HG02938 (cell line): ENCODE data around the gene WWOX.

ENCODE experiments used
- ATAC-seq: cut with Tn5 transposase; IDR thresholded peaks from one replicate; pipeline ENCODE4 v1.9.1; 2021; ENCODE audit warnings: mild to moderate bottlenecking, moderate library complexity; ENCODE audit not compliant: unreplicated experiment

WWOX gene

DNA sequence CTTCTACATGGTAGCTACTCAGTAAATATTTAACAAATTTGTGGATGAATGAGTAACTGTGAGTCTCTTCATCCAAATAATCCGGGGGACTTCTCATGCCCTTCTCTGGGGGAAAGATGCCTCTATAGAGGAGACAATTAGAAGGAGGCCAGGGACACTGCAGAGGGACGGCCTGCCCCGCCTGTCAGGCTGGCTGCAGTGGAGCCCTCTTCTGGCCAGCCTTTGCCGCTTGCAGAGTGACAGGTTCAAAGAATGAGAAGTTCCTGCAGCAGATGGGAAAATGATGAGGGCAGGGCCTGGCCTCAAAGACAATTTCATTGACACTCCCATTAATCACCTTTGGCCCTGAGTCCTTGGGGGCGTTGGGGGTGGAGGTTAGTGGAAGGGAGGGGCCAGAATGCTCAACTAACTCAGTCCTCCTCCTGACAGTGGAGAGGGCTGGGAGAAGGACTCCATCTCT is 1162.1 kb downstream of the WWOX start:
- no peak for ATAC-seq

DNA sequence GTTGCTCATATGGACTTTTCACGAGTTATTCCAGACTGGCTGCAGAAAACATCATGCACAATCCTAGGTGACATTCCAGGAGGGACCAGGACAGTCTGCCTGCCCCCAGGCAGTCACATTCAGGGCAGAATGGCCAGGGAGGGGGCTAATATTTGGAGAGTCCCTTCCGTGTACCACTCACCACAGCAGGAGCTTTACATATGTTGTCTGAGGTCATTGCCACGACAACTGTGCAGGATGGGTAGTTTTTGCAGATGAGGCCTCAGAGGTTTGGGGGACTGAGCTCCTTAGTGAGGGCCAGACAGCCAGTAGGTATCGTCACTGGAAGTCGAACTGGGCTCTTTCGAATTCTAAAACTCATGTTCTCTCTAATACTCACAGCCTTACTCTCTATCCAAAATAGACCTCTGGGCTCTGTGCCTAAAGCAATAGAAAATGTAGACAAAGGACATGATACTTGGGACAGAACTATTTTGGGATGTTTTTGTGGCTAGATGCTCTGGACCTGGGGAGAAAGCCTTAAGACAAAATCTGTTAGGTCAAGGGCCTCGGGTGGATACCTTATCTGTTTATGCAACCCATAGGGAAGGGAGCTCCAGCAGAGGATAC is 1162.6 kb downstream of the WWOX start:
- ATAC-seq = no peak
